HepG2 (cell line): ENCODE measurements around the gene ZNF229.
"Not testable (repeated sequence)": the region's sequence is repeated elsewhere in the genome, so short reads cannot be mapped to it uniquely, and the experiment has no call there.

ENCODE experiments used
- EHMT2 ChIP-seq: fragments of 200-600 bp; sonication (generic); IDR thresholded peaks from 2 replicates; pipeline ENCODE4 v1.7.0; 2017; ENCODE audit warnings: antibody characterized with exemption, low read depth, low read length, borderline replicate concordance
- EZH2 ChIP-seq: conservative IDR thresholded peaks from 2 replicates; pipeline ENCODE4 v1.6.1; 2012; ENCODE audit warnings: mild to moderate bottlenecking, low read depth, low read length, moderate library complexity
- IKZF1 ChIP-seq: fragments of 450-650 bp; IDR thresholded peaks from 2 replicates; pipeline ENCODE4 v1.7.1; 2016
- MAFF ChIP-seq: IDR thresholded peaks from 2 replicates; pipeline ENCODE4 v1.6.1; 2011; ENCODE audit warnings: low read depth, low read length, improper control_type of control experiment
- MTA3 ChIP-seq: sonication (generic); formaldehyde crosslinking; IDR thresholded peaks from 2 replicates; pipeline ENCODE4 v1.4.0; 2020; ENCODE audit warnings: missing genetic modification reagents
- NFATC3 ChIP-seq: sonication (generic); formaldehyde crosslinking; IDR thresholded peaks from 2 replicates; pipeline ENCODE4 v1.5.1; 2020; ENCODE audit warnings: mild to moderate bottlenecking, missing genetic modification reagents
- POLR2A ChIP-seq, 2 experiments: IDR thresholded peaks; 2 replicates each; pipeline ENCODE4 v1.6.1; 2011; ENCODE audit warnings: low read depth in 2 of 2, low read length in 2 of 2, mild to moderate bottlenecking in 1 of 2, moderate library complexity in 1 of 2; ENCODE audit not compliant: insufficient read depth in 1 of 2
- RAD21 ChIP-seq: fragments of 450-650 bp; formaldehyde crosslinking; IDR thresholded peaks from 2 replicates; pipeline ENCODE4 v1.5.0; 2020; ENCODE audit warnings: mild to moderate bottlenecking
- RBFOX2 ChIP-seq: fragments of 200-400 bp; formaldehyde crosslinking; IDR thresholded peaks from 2 replicates; pipeline ENCODE4 v1.6.1; 2017; ENCODE audit warnings: low read depth, mild to moderate bottlenecking, low read length
- RNF219 ChIP-seq: sonication (generic); formaldehyde crosslinking; IDR thresholded peaks from 2 replicates; pipeline ENCODE4 v1.5.0; 2020; ENCODE audit warnings: mild to moderate bottlenecking, missing genetic modification reagents
- SMARCC2 ChIP-seq: fragments of 450-650 bp; IDR thresholded peaks from 2 replicates; pipeline ENCODE4 v1.6.1; 2017; ENCODE audit warnings: antibody characterized with exemption, mild to moderate bottlenecking
- SNAPC4 ChIP-seq: sonication (generic); formaldehyde crosslinking; IDR thresholded peaks from 2 replicates; pipeline ENCODE4 v1.4.0; 2020; ENCODE audit warnings: mild to moderate bottlenecking, missing genetic modification reagents
- ZNF747 ChIP-seq: sonication (generic); formaldehyde crosslinking; IDR thresholded peaks from 2 replicates; pipeline ENCODE4 v1.8.1; 2023; ENCODE audit warnings: missing genetic modification reagents, mild to moderate bottlenecking, borderline replicate concordance

GRCh38 chr19:44389268-44389667 is 59.0 kb downstream of the ZNF229 start:
- TF ChIP-seq IKZF1; NFATC3; MAFF; EHMT2; EZH2; RNF219 (CRISPR knock-in tag); SMARCC2; POLR2A (IDR thresholded peaks at IDR 0.05; ENCODE audit: insufficient read depth in 1 of 2, low read depth in 2 of 2, low read length in 2 of 2); MTA3 (CRISPR knock-in tag); SNAPC4 (CRISPR knock-in tag); RBFOX2; RAD21 (CRISPR knock-in tag); ZNF747 (CRISPR knock-in tag): not testable (repeated sequence)
